PC-9 (cell line): Measurements from ENCODE around the gene PTPRG.

Experiments
- CTCF ChIP-seq: fragments of 200-600 bp; sonication (generic); conservative IDR thresholded peaks from 2 replicates; pipeline ENCODE4 v1.6.1; 2017; ENCODE audit warnings: mixed run types, antibody characterized with exemption, mild to moderate bottlenecking, moderate library complexity
- EZH2 ChIP-seq: fragments of 200-600 bp; sonication (generic); IDR thresholded peaks from 2 replicates; pipeline ENCODE4 v1.8.0; 2017; ENCODE audit warnings: antibody characterized with exemption, low read depth

GRCh38 chr3:62127116-62127515, 565.7 kb downstream of the PTPRG start:
- TF ChIP-seq CTCF (no peak), EZH2 (no peak)
